Osteocyte (in vitro differentiated cells): ENCODE data around the gene PDXK. TPM values are rescaled to one million over a fixed set of nuclear protein-coding genes. Genes with fewer than 3 reads are reported as not detected.
"Not testable (repeated sequence)": the region's sequence is repeated elsewhere in the genome, so short reads cannot be mapped to it uniquely, and the experiment has no call there.

Experiments used
- DNase-seq: peaks from one replicate; pipeline ENCODE4 v3.0.0; 2021; ENCODE audit warnings: mixed read lengths; ENCODE audit not compliant: unreplicated experiment; ENCODE audit errors: extremely low spot score
- H3K27ac Mint-ChIP-seq: one replicate; pipeline ENCODE4 v1.8.0; 2021; ENCODE audit warnings: mild to moderate bottlenecking, mixed read lengths; ENCODE audit not compliant: unreplicated experiment
- H3K27me3 Mint-ChIP-seq: one replicate; pipeline ENCODE4 v1.8.0; 2021; ENCODE audit warnings: mixed read lengths; ENCODE audit not compliant: unreplicated experiment
- H3K36me3 Mint-ChIP-seq: one replicate; pipeline ENCODE4 v1.8.0; 2021; ENCODE audit warnings: mixed read lengths; ENCODE audit not compliant: unreplicated experiment
- H3K4me1 Mint-ChIP-seq: one replicate; pipeline ENCODE4 v1.8.0; 2021; ENCODE audit warnings: mixed read lengths; ENCODE audit not compliant: unreplicated experiment
- H3K4me3 Mint-ChIP-seq: one replicate; pipeline ENCODE4 v1.8.0; 2021; ENCODE audit warnings: mild to moderate bottlenecking, moderate library complexity, mixed read lengths; ENCODE audit not compliant: unreplicated experiment
- H3K9me3 Mint-ChIP-seq: one replicate; pipeline ENCODE4 v1.8.0; 2021; ENCODE audit warnings: mixed read lengths; ENCODE audit not compliant: unreplicated experiment
- total RNA-seq: library from RNA; stranded (reverse); gene quantifications from 2 replicates; pipeline ENCODE4 v1.2.1, GENCODE V29; 2021
- TF ChIP-seq, protein P1 (sequence below): fragments of 200-600 bp; sonication (generic); IDR thresholded peaks from 2 replicates; pipeline ENCODE4 v1.5.0; 2021; ENCODE audit warnings: antibody characterized with exemption, mild to moderate bottlenecking, moderate library complexity

Gene PDXK
- total RNA-seq, 1 donor from 2014 or later: 96.7 TPM

GRCh38 chr21:43693981-43694380 lies 24.9 kb upstream of the PDXK start:
- no peaks in the 10 kb centered on the region for H3K9me3 Mint-ChIP-seq
- no peak for DNase-seq
- no peak overlapping the region for H3K4me3 Mint-ChIP-seq
- no peaks in the 10 kb centered on the region for H3K4me1 Mint-ChIP-seq
- H3K36me3 Mint-ChIP-seq: peaks cover 33% of the 10 kb centered on the region
- no peak overlapping the region for H3K27ac Mint-ChIP-seq
- no peaks in the 10 kb centered on the region for H3K27me3 Mint-ChIP-seq
- TF ChIP-seq, protein P1, sequence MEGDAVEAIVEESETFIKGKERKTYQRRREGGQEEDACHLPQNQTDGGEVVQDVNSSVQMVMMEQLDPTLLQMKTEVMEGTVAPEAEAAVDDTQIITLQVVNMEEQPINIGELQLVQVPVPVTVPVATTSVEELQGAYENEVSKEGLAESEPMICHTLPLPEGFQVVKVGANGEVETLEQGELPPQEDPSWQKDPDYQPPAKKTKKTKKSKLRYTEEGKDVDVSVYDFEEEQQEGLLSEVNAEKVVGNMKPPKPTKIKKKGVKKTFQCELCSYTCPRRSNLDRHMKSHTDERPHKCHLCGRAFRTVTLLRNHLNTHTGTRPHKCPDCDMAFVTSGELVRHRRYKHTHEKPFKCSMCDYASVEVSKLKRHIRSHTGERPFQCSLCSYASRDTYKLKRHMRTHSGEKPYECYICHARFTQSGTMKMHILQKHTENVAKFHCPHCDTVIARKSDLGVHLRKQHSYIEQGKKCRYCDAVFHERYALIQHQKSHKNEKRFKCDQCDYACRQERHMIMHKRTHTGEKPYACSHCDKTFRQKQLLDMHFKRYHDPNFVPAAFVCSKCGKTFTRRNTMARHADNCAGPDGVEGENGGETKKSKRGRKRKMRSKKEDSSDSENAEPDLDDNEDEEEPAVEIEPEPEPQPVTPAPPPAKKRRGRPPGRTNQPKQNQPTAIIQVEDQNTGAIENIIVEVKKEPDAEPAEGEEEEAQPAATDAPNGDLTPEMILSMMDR: no peak

- no peaks in the 10 kb centered on the region for H3K27me3 Mint-ChIP-seq
Observed at GRCh38 chr21:43694437-43695079, 24.4 kb upstream of the PDXK start.

DNA sequence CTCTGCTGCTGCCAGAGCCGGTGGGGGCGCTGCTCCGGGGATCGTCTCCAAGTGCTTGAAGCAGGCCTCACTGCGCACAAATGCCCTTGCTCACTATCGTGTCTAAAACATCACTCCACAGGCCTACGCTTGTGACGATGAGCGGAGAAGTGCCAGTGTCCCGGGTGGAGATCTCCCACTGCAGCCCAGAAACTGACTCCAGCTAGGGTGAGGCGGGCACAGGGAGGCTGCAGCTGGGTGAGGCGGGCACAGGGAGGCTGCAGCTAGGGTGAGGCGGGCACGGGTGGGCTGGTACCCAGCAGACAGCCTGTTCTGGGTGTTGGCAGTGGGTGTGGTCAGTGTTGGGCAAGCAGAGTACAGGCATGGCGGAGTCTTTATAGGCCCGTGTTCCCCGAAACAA lies 22.7 kb upstream of the PDXK start:
- Mint-ChIP-seq H3K9me3 (no peaks in the 10 kb centered on the region), H3K27me3 (no peaks in the 10 kb centered on the region), H3K4me3 (no peak overlapping the region), H3K36me3 (peaks cover 22% of the 10 kb centered on the region), H3K4me1 (peaks cover 2% of the 10 kb centered on the region), H3K27ac (no peak overlapping the region)
- no peak for DNase-seq
- TF ChIP-seq, protein P1: no peak

More at GRCh38 chr21:43694437-43695079, 24.4 kb upstream of the PDXK start:
- peaks cover 33% of the 10 kb centered on the region for H3K36me3 Mint-ChIP-seq
- no peak overlapping the region for H3K4me3 Mint-ChIP-seq
- no peak for DNase-seq
- no peaks in the 10 kb centered on the region for H3K9me3 Mint-ChIP-seq
- no peak overlapping the region for H3K27ac Mint-ChIP-seq
- TF ChIP-seq, protein P1: no peak
- H3K4me1 Mint-ChIP-seq: no peaks in the 10 kb centered on the region

DNA sequence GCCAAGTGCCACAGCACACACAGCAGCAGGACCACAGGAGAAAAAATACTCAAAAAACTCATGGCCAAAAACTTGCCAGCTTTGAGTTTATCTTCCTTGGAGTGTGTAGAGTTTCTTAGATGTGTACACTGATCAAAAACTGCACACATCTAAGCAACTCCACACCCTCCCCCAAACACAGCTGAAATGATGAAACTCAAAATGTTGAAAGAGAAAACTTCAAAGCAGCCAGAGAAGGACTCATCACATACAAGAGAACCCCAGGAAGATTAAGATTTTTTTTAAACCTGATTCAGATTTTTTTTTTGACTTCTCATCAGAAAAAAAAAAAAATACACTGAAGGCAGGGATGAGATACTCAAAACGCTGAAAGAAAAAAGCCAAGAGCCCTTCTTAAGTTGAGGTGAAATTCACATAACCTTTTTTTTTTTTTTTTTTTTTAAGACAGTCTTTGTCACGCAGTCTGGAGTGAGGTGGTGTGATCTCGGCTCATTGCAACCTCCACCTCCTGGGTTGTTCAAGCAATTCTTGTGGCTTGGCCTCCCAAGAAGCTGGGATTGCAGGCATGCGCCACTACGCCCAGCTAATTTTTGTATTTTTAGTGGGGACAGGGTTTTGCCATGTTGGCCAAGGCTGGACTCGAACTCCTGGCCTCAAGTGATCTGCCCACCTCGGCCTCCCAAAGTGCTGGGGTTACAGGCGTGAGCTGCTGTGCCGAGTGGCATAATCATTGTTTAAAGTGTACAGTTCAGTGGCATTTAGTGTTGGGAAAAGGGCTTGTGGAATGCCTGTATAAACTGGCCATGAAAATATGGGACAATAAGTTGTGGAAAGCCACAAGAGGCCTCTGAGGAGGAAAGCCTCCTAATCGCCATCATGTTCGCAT lies 20.9 kb upstream of the PDXK start:
- H3K36me3 Mint-ChIP-seq: peaks cover 21% of the 10 kb centered on the region
- H3K27me3 Mint-ChIP-seq: no peaks in the 10 kb centered on the region
- TF ChIP-seq, protein P1: no peak
- peaks cover 6% of the 10 kb centered on the region for H3K4me1 Mint-ChIP-seq
- DNase-seq: no peak
- no peak overlapping the region for H3K4me3 Mint-ChIP-seq
- H3K27ac Mint-ChIP-seq: no peak overlapping the region
- H3K9me3 Mint-ChIP-seq: no peaks in the 10 kb centered on the region

DNA sequence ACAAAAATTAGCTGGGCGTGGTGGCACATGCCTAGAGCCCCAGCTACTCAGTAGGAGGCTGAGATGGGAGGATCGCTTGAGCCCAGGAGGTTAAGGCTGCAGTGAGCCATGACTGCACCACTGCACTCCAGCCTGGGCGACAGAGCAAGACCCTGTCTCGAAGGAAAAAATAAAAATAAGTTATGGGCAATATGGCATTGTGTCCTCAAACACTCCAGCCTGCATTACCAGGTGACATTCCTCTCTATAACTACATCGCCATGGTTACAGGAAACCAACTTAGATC lies 19.5 kb upstream of the PDXK start:
- H3K9me3 Mint-ChIP-seq, H3K27me3 Mint-ChIP-seq, H3K27ac Mint-ChIP-seq, DNase-seq, H3K4me3 Mint-ChIP-seq: not testable (repeated sequence)
- Mint-ChIP-seq H3K4me1 (peaks cover 12% of the 10 kb centered on the region), H3K36me3 (peaks cover 15% of the 10 kb centered on the region)
